Tibial nerve (tissue), 4 donors: ENCODE measurements around the gene COL4A2.

Experiments used
- EP300 ChIP-seq, 2 donors: sonication (generic); formaldehyde crosslinking; IDR thresholded peaks; one replicate each; pipeline ENCODE4 v1.6.1; 2017; ENCODE audit warnings: antibody characterized with exemption in 2 of 2, mild to moderate bottlenecking in 1 of 2
- POLR2A ChIP-seq, 2 donors: fragments of 450-650 bp; IDR thresholded peaks; one replicate each; pipeline ENCODE4 v1.6.1; 2017; ENCODE audit warnings: antibody characterized with exemption in 2 of 2, mild to moderate bottlenecking in 2 of 2, moderate library complexity in 2 of 2
- TF ChIP-seq, protein P1 (sequence below), 5 experiments: fragments of 200-600 bp in 3 of 5; fragments of 450-650 bp in 2 of 5; sonication (generic) in 3 of 5; IDR thresholded peaks; one replicate each; pipeline ENCODE4 v1.5.1; 2016 to 2019; ENCODE audit warnings: antibody characterized with exemption in 5 of 5, mild to moderate bottlenecking in 3 of 5, moderate library complexity in 2 of 5

DNA sequence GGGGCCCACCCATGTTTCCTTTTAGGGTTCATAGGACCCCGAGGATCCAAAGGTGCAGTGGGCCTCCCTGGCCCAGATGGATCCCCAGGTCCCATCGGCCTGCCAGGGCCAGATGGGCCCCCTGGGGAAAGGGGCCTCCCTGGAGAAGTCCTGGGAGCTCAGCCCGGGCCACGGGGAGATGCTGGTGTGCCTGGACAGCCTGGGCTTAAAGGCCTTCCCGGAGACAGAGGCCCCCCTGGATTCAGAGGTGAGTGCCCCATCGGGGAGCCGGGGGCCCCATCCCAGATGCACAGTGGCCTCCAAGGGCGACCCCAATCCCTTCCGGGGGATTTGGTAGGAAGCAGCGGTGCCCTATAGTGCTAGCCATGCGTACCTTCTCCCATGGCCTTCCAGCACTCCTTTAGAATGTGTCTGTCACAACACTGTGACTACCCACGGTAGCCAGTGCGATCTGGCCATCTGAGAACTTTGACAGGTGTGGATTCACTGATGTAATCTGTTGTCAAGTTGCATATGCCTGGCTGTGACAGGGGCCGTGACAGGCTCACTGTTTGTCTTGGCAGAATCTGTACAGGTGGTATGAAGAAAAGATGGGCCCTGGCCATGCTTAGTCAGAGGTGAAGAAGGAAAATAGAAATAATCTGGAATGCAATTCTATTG is 165.9 kb downstream of the COL4A2 start:
- TF ChIP-seq, protein P1, sequence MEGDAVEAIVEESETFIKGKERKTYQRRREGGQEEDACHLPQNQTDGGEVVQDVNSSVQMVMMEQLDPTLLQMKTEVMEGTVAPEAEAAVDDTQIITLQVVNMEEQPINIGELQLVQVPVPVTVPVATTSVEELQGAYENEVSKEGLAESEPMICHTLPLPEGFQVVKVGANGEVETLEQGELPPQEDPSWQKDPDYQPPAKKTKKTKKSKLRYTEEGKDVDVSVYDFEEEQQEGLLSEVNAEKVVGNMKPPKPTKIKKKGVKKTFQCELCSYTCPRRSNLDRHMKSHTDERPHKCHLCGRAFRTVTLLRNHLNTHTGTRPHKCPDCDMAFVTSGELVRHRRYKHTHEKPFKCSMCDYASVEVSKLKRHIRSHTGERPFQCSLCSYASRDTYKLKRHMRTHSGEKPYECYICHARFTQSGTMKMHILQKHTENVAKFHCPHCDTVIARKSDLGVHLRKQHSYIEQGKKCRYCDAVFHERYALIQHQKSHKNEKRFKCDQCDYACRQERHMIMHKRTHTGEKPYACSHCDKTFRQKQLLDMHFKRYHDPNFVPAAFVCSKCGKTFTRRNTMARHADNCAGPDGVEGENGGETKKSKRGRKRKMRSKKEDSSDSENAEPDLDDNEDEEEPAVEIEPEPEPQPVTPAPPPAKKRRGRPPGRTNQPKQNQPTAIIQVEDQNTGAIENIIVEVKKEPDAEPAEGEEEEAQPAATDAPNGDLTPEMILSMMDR (IDR thresholded peaks at IDR 0.05) = no peak
- TF ChIP-seq POLR2A (IDR thresholded peaks at IDR 0.05) = no peak
- TF ChIP-seq EP300 (IDR thresholded peaks at IDR 0.05) = no peak
